AG04449 (cell line): ENCODE measurements around the gene HOXB1.
A peak's percentile ranks its signal among the peaks of the same experiment; 100 is the strongest.

Experiments
- CTCF ChIA-PET: fragments of 350-600 bp; formaldehyde crosslinking; extraction: SDS; loops from one replicate; lab custom pipeline; 2021; ENCODE audit warnings: antibody characterized with exemption; lab: Yijun Ruan, JAX
- POLR2A ChIA-PET: fragments of 400-600, 350-600 bp; formaldehyde crosslinking; extraction: SDS; loops from one replicate; lab custom pipeline; 2020; ENCODE audit warnings: antibody characterized with exemption, inconsistent platforms; lab: Yijun Ruan, JAX
- DNase-seq: peaks from one replicate; pipeline ENCODE4 v3.0.0-alpha.2; 2010; ENCODE audit warnings: low read depth, low spot score
- H3K4me3 ChIP-seq: 2 replicates; pipeline ENCODE4 v1.5.1; 2011; ENCODE audit warnings: low read depth, mild to moderate bottlenecking, control low read depth, low read length
- CTCF ChIP-seq: IDR thresholded peaks from one replicate; pipeline ENCODE4 v1.5.1; 2011; ENCODE audit warnings: mild to moderate bottlenecking, moderate library complexity, low read length, control low read depth, inconsistent platforms; ENCODE audit not compliant: insufficient read depth; ENCODE audit errors: missing control alignments

Gene HOXB1

GRCh38 chr17:48561884-48562810 is 31.3 kb upstream of the HOXB1 start:
- no peak for DNase-seq
- peak; percentile 63 for TF ChIP-seq CTCF
- ChIA-PET CTCF (interaction anchor here (0.6 to 2.8 kb wide), 6 partner anchors 9 to 239 kb away, joined by 3 to 10 read pairs (median 4); no protein-coding TSS in a partner anchor), POLR2A (interaction anchor here (0.6 to 1.2 kb wide), 5 partner anchors 12 to 141 kb away, joined by 3 to 4 read pairs (median 3); partner anchors contain the start of gene HOXB5)
- peak overlapping the region; percentile 54 for H3K4me3 ChIP-seq

GRCh38 chr17:48559840-48560817 is 29.3 kb upstream of the HOXB1 start:
- H3K4me3 ChIP-seq: no peak overlapping the region
- no peak for TF ChIP-seq CTCF
- ChIA-PET POLR2A (interaction anchor here (0.7 to 1.6 kb wide), 4 partner anchors 10 to 40 kb away, joined by 3 to 7 read pairs (median 4); no protein-coding TSS in a partner anchor), CTCF (interaction anchor here (0.7 to 1.9 kb wide), 7 partner anchors 8 to 226 kb away, joined by 3 to 5 read pairs (median 3); no protein-coding TSS in a partner anchor)
- DNase-seq: no peak

DNA sequence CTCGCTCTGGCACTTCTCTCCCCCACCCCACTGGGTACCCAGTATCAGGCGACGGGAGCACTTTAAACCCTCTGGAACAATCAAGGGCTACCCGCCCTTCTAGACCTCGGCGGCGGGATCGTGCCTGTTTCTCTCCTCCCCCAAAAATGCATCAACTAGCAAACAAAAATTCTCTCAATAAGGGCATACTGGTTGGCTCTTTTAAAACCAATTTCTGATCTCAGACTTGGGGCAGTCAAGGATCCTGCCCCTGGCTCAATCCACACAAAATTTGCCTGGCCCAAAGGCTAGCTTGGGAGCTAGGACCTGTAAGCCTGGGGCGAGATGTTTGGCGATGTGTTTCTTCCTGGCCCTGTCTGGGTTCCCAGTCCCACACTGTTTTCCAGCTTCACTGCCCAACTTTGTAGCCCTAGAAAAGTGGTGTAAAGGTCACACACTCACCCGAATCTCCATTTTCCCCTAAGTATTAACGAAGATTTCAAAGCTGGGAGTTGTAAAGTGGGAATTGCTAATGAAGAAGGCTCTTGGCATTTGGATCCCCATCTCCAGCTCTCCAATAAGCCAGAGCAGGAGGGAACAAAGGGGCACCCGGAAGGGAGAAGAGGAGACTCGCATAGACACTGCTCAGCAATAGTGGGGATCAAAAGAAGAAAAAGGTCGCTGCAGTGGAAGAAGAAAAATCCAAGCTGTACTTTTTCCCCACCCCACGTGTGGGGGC is 28.5 kb upstream of the HOXB1 start:
- no peak for TF ChIP-seq CTCF
- DNase-seq: no peak
- ChIA-PET POLR2A (interaction anchor here (0.7 to 1.6 kb wide), 5 partner anchors 9 to 41 kb away, joined by 3 to 7 read pairs (median 4); no protein-coding TSS in a partner anchor), CTCF (interaction anchor here (1.0 to 1.9 kb wide), 5 partner anchors 10 to 225 kb away, joined by 3 to 5 read pairs (median 3); no protein-coding TSS in a partner anchor)
- no peak overlapping the region for H3K4me3 ChIP-seq

- H3K4me3 ChIP-seq: no peak overlapping the region
- CTCF ChIA-PET: interaction anchor here (1.4 kb wide), 1 partner anchor 206 kb away, joined by 4 read pairs; no protein-coding TSS in a partner anchor
- no peak for TF ChIP-seq CTCF
- DNase-seq: no peak
- POLR2A ChIA-PET: interaction anchor here (0.7 to 0.9 kb wide), 3 partner anchors 9 to 29 kb away, joined by 3 to 4 read pairs (median 3); no protein-coding TSS in a partner anchor
Measured at GRCh38 chr17:48558831-48559121, 28.0 kb upstream of the HOXB1 start.

GRCh38 chr17:48558057-48558830 is 27.4 kb upstream of the HOXB1 start:
- no peak for TF ChIP-seq CTCF
- ChIA-PET CTCF (interaction anchor here (0.7 to 3.6 kb wide), 7 partner anchors 11 to 207 kb away, joined by 3 to 22 read pairs (median 4); partner anchors contain the start of gene HOXB5), POLR2A (interaction anchor here (0.6 to 0.9 kb wide), 2 partner anchors 18 to 75 kb away, joined by 3 to 4 read pairs; no protein-coding TSS in a partner anchor)
- DNase-seq: no peak
- H3K4me3 ChIP-seq: no peak overlapping the region
